ENCODE data around the gene CNGA4. TPM values are rescaled to one million over a fixed set of nuclear protein-coding genes. Genes with fewer than 3 reads are reported as not detected.

Gene CNGA4
- total and polyA plus RNA-seq, 2 of the 13 experiments (the other 11 are each of a cell fraction or from before 2014, with no cell fraction given) = 0.03 TPM; not detected in 1

GRCh38 chr11:6249770-6250555, 11.1 kb downstream of the CNGA4 start:
- no peak overlapping the region for H3K27ac ChIP-seq (ENCODE audit: extremely low read length, insufficient read depth, low read length)
- H3K9ac ChIP-seq (ENCODE audit: insufficient read depth, low read depth, low read length) = no peak overlapping the region
- no peak overlapping the region for H2AFZ ChIP-seq (ENCODE audit: low read length)
- no peaks in the 10 kb centered on the region for H3K4me1 ChIP-seq (ENCODE audit: insufficient read depth, low read length)
- ChIA-PET CTCF (ENCODE audit: low intra/inter-chr PET ratio, low total read pairs) (interaction anchor here (1.2 to 2.0 kb wide), 2 partner anchors 103 kb away, joined by 4 to 32 read pairs; no protein-coding TSS in a partner anchor), POLR2A (no interaction called here)
- H3K27me3 ChIP-seq (ENCODE audit: control insufficient read depth in 1 of 2, insufficient read depth in 2 of 2, low read length in 2 of 2) = no peaks in the 10 kb centered on the region
- BruUV-seq (replicated peaks) = no TSS peak
- ATAC-seq = no peak
- no peaks in the 10 kb centered on the region for H3K9me3 ChIP-seq (ENCODE audit: low read length)
- no peaks in the 10 kb centered on the region for H3K36me3 ChIP-seq (replicated peaks in 1 of 2; ENCODE audit: control insufficient read depth in 1 of 2, insufficient read depth in 2 of 2, low read length in 2 of 2)
- no peak overlapping the region for H3K4me2 ChIP-seq (ENCODE audit: low read depth, low read length)
- WGBS (ENCODE audit: low lambda C conversion rate) = 8% methylated on average over 3 of the region's 3 CpGs
- no peak for FAIRE-seq
- in situ Hi-C loops (cut with HindIII; ENCODE audit: extremely low pct_ligation_motif_present, low pct_unique_long_range_greater_than_20kb) (loop anchor here (5.0 kb wide), 1 partner anchor 102 kb away; no protein-coding TSS in a partner anchor), intact Hi-C loops (cut with micrococcal nuclease; ENCODE audit: unreplicated experiment) (no loop called here)
- H3K4me3 ChIP-seq (replicated peaks in 1 of 3; ENCODE audit: insufficient read depth in 1 of 3, low read depth in 2 of 3, low read length in 3 of 3) = no peak overlapping the region
- no peaks in the 10 kb centered on the region for H3K79me2 ChIP-seq (ENCODE audit: insufficient read depth, low read length)
- DNase-seq (ENCODE audit: low spot score) = no peak
- H4K20me1 ChIP-seq (ENCODE audit: insufficient read depth, low read length) = no peaks in the 10 kb centered on the region
- TF ChIP-seq ZNF749 (CRISPR knock-in tag; IDR thresholded peaks at IDR 0.05; ENCODE audit: borderline replicate concordance) (no peak), ZNF547 (CRISPR knock-in tag; IDR thresholded peaks at IDR 0.05) (no peak), PHF20 (CRISPR knock-in tag; IDR thresholded peaks at IDR 0.05) (no peak), EZH2 (conservative IDR thresholded peaks at IDR 0.05; ENCODE audit: low read depth, low read length) (no peak), ZBTB44 (CRISPR knock-in tag; IDR thresholded peaks at IDR 0.05) (no peak), PHF5A (CRISPR knock-in tag; IDR thresholded peaks at IDR 0.05; ENCODE audit: low read depth, unreplicated experiment) (no peak), ATRX (CRISPR knock-in tag; IDR thresholded peaks at IDR 0.05; ENCODE audit: borderline replicate concordance) (no peak), JARID2 (CRISPR knock-in tag; IDR thresholded peaks at IDR 0.05; ENCODE audit: insufficient replicate concordance) (no peak), ZNF646 (CRISPR knock-in tag; IDR thresholded peaks at IDR 0.05) (no peak), NR2C2 (CRISPR knock-in tag; IDR thresholded peaks at IDR 0.05; ENCODE audit: borderline replicate concordance) (no peak), FOXO4 (CRISPR knock-in tag; conservative IDR thresholded peaks at IDR 0.05) (no peak), ELF3 (CRISPR knock-in tag; IDR thresholded peaks at IDR 0.05) (no peak), ZNF839 (CRISPR knock-in tag; IDR thresholded peaks at IDR 0.05; ENCODE audit: borderline replicate concordance) (no peak), ETV5 (CRISPR knock-in tag; IDR thresholded peaks at IDR 0.05; ENCODE audit: borderline replicate concordance) (no peak)
